Sigmoid colon (tissue), 7 donors: ENCODE measurements around the gene FZD2. TPM values are rescaled to one million over a fixed set of nuclear protein-coding genes. Genes with fewer than 3 reads are reported as not detected.

Source experiments
- DNase-seq: peaks from one replicate; pipeline ENCODE4 v3.0.0-alpha.2; 2019
- H3K27ac ChIP-seq, 4 donors: fragments of 200-600 bp; sonication (generic); one replicate each; pipeline ENCODE4 v1.5.1; 2016 to 2019; ENCODE audit warnings: mild to moderate bottlenecking in 1 of 4
- H3K27me3 ChIP-seq, 3 donors: fragments of 200-600 bp; sonication (generic); one replicate each; pipeline ENCODE4 v1.5.1; 2019; ENCODE audit warnings: mild to moderate bottlenecking in 1 of 3
- H3K36me3 ChIP-seq, 4 donors: fragments of 200-600 bp; sonication (generic); one replicate each; pipeline ENCODE4 v1.5.1; 2016 to 2019
- H3K4me1 ChIP-seq, 4 donors: fragments of 200-600 bp; sonication (generic); one replicate each; pipeline ENCODE4 v1.5.1; 2017 to 2019
- H3K4me3 ChIP-seq, 4 donors: fragments of 200-600 bp; sonication (generic); one replicate each; pipeline ENCODE4 v1.5.1; 2017 to 2019; ENCODE audit warnings: mild to moderate bottlenecking in 2 of 4, moderate library complexity in 1 of 4
- H3K9me3 ChIP-seq, 4 donors: fragments of 200-600 bp in 3 of 4; sonication (generic) in 3 of 4; one replicate each; pipeline versions ENCODE4 v1.5.1 to v1.6.1; 2013 to 2019
- EP300 ChIP-seq, 4 donors: sonication (generic); formaldehyde crosslinking; IDR thresholded peaks; one replicate each; pipeline ENCODE4 v1.6.1; 2017; ENCODE audit warnings: antibody characterized with exemption in 4 of 4
- POLR2A ChIP-seq, 2 donors: fragments of 450-650 bp; IDR thresholded peaks; one replicate each; pipeline ENCODE4 v1.6.1; 2016; ENCODE audit warnings: antibody characterized with exemption in 2 of 2, mild to moderate bottlenecking in 2 of 2, moderate library complexity in 2 of 2
- POLR2AphosphoS5 ChIP-seq, 4 donors: sonication (generic); formaldehyde crosslinking; IDR thresholded peaks; one replicate each; pipeline ENCODE4 v1.6.1; 2017; ENCODE audit warnings: antibody characterized with exemption in 4 of 4
- WGBS, 2 donors: extraction: QIAGEN DNeasy Blood & Tissue Kit; methylation state at CpG; one replicate each; pipeline ENCODE4 v1.1.7; 2013; 5-methylcytosine and 5-hydroxymethylcytosine counted together
- intact Hi-C: fragments of 100-400 bp; cut with DNase I; formaldehyde crosslinking; loops from one replicate; pipeline ENCODE4 v1.15.1; 2023
- polyA plus RNA-seq, 3 donors: library from polyadenylated mRNA; stranded (reverse); fragments of 200-250 nt; gene quantifications; one replicate each; pipeline ENCODE4 v1.2.3, GENCODE V29; 2013
- total RNA-seq, 4 donors: library from RNA; depleted of rRNA; stranded (reverse); fragments of >200 nt; gene quantifications; one replicate each; pipeline ENCODE4 v1.1.0, GENCODE V29; 2016
- TF ChIP-seq, protein P1 (sequence below), 4 experiments: fragments of 450-650 bp in 3 of 4; fragments of 200-600 bp in 1 of 4; IDR thresholded peaks; one replicate each; pipeline ENCODE4 v1.5.1; 2016 to 2019; ENCODE audit warnings: antibody characterized with exemption in 4 of 4, mild to moderate bottlenecking in 3 of 4, moderate library complexity in 2 of 4
- donor health status: healthy with polysubstance abuse.
- donor health status: Bipolar disorder and iron deficiency.
- donor health status: healthy.

Gene FZD2
- total and polyA plus RNA-seq, 7 donors: 0.60 to 2.8 (median 2.1) TPM

DNA sequence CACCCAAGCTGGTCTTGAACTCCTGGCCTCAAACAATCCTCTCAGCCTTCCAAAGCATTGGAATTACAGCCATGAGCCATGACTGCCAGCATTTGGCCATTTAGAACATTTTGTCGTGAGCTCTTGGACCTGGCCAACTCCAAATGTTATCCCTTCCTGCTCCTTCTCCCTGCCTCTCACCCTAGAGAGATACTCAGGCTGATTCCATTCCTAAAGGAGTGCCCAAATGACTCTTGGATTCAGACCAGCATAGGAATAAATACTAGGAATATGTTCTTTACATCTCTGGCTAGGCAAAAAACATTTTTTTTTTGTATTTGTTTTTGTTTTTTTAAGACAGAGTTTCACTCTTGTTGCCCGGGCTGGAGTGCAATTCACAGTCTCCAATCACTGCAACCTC is 15.5 kb downstream of the FZD2 start:
- Histone ChIP-seq H3K4me3 (no peak overlapping the region), H3K27me3 (no peaks in the 10 kb centered on the region), H3K36me3 (no peaks in the 10 kb centered on the region), H3K4me1 (no peaks in the 10 kb centered on the region), H3K9me3 (no peaks in the 10 kb centered on the region), H3K27ac (no peak overlapping the region)
- TF ChIP-seq POLR2A (IDR thresholded peaks at IDR 0.05) (no peak), POLR2AphosphoS5 (IDR thresholded peaks at IDR 0.05) (no peak)
- DNase-seq: no peak
- 67 to 79% methylated on average over 2 of the region's 2 CpGs for WGBS, 2 donors
- intact Hi-C loops: no loop called here

DNA sequence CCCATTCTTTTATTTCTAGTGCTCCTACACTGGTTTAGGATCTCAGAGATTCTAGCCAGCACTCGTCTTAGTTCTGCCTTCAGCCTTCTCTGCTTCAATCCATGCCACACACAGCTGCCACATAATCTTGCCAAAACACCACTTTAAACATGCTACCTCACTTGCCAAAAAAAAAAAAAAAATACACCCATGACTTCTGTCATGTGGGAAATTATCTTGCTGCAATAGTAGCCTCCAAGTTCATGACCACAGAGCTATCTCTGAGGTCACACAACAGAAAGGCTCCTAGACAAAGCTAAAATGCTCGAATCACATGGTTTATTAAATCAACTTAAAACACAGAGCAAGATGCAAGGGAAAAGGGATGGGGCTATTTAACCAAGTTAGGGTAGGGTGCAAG is 18.1 kb downstream of the FZD2 start:
- no peak for TF ChIP-seq POLR2AphosphoS5 (IDR thresholded peaks at IDR 0.05)
- no peak for TF ChIP-seq POLR2A (IDR thresholded peaks at IDR 0.05)
- TF ChIP-seq, protein P1, sequence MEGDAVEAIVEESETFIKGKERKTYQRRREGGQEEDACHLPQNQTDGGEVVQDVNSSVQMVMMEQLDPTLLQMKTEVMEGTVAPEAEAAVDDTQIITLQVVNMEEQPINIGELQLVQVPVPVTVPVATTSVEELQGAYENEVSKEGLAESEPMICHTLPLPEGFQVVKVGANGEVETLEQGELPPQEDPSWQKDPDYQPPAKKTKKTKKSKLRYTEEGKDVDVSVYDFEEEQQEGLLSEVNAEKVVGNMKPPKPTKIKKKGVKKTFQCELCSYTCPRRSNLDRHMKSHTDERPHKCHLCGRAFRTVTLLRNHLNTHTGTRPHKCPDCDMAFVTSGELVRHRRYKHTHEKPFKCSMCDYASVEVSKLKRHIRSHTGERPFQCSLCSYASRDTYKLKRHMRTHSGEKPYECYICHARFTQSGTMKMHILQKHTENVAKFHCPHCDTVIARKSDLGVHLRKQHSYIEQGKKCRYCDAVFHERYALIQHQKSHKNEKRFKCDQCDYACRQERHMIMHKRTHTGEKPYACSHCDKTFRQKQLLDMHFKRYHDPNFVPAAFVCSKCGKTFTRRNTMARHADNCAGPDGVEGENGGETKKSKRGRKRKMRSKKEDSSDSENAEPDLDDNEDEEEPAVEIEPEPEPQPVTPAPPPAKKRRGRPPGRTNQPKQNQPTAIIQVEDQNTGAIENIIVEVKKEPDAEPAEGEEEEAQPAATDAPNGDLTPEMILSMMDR (IDR thresholded peaks at IDR 0.05): no peak
- no peak for TF ChIP-seq EP300 (IDR thresholded peaks at IDR 0.05)
- WGBS, 2 donors: 48 to 66% methylated on average over 2 of the region's 2 CpGs
- no peaks in the 10 kb centered on the region for H3K4me1 ChIP-seq
- no peaks in the 10 kb centered on the region for H3K36me3 ChIP-seq
- no peak for DNase-seq
- no peak overlapping the region for H3K27ac ChIP-seq
- no peak overlapping the region for H3K4me3 ChIP-seq
- intact Hi-C loops: no loop called here
- H3K27me3 ChIP-seq: peaks cover 0 to 6% (median 0%) of the 10 kb centered on the region in 3 donors
- H3K9me3 ChIP-seq: no peaks in the 10 kb centered on the region

DNA sequence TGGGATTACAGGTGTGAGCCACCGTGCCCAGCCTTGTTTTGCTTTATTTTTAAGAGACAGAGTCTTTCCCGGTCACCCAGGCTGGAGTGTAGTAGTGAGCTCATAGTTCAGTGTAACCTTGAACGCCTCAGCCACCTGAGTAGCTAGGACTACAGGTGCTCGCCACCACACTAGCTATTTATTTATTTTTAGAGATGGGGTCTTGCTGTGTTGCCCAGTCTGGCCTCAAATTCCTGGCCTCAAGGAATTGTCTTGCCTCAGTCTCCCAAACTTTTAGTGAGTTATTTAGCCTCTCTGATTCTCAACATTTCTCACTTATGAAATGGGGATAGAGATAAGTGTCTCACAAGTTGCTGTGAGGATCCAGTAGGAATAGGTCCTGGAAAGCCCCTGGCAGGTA is 21.7 kb downstream of the FZD2 start:
- H3K9me3 ChIP-seq: no peaks in the 10 kb centered on the region
- TF ChIP-seq POLR2A (IDR thresholded peaks at IDR 0.05): no peak
- TF ChIP-seq POLR2AphosphoS5 (IDR thresholded peaks at IDR 0.05): no peak
- TF ChIP-seq, protein P1 (IDR thresholded peaks at IDR 0.05): no peak
- no peak for TF ChIP-seq EP300 (IDR thresholded peaks at IDR 0.05)
- H3K4me1 ChIP-seq: peaks cover 0 to under 1% (median 0%) of the 10 kb centered on the region in 4 donors
- 59 to 65% methylated on average over 4 of the region's 4 CpGs for WGBS, 2 donors
- peaks cover 0 to 6% (median 0%) of the 10 kb centered on the region in 3 donors for H3K27me3 ChIP-seq
- DNase-seq: no peak
- no peak overlapping the region for H3K27ac ChIP-seq
- H3K4me3 ChIP-seq: no peak overlapping the region
- intact Hi-C loops: no loop called here
- H3K36me3 ChIP-seq: no peaks in the 10 kb centered on the region

DNA sequence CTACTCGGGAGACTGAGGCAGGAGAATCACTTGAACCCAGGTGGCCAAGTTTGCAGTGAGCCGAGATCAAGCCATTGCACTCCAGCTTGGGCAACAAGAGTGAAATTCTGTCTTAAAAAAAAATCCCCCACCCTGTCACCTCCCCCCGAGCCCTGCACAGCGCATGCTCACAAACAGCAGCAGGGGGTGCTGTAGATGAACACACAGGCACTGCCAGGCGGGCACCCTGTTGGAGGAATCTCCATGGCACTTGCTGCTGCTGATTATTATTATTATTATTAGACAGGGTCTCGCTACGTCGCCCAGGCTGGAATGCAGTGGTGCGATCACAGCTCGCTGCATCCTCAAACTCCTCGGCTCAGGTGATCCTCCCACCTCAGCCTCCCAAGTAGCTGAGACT is 24.6 kb downstream of the FZD2 start:
- peaks cover 0 to 7% (median 2%) of the 10 kb centered on the region in 4 donors for H3K4me1 ChIP-seq
- no peaks in the 10 kb centered on the region for H3K36me3 ChIP-seq
- no peak overlapping the region for H3K4me3 ChIP-seq
- intact Hi-C loops: no loop called here
- TF ChIP-seq POLR2AphosphoS5 (IDR thresholded peaks at IDR 0.05) (no peak), EP300 (IDR thresholded peaks at IDR 0.05) (no peak), POLR2A (IDR thresholded peaks at IDR 0.05) (no peak)
- TF ChIP-seq, protein P1 (IDR thresholded peaks at IDR 0.05): no peak
- no peak for DNase-seq
- no peak overlapping the region for H3K27ac ChIP-seq
- 79 to 87% methylated on average over 11 of the region's 11 CpGs for WGBS, 2 donors
- H3K9me3 ChIP-seq: no peaks in the 10 kb centered on the region
- H3K27me3 ChIP-seq: peaks cover 0 to 6% (median 0%) of the 10 kb centered on the region in 3 donors

DNA sequence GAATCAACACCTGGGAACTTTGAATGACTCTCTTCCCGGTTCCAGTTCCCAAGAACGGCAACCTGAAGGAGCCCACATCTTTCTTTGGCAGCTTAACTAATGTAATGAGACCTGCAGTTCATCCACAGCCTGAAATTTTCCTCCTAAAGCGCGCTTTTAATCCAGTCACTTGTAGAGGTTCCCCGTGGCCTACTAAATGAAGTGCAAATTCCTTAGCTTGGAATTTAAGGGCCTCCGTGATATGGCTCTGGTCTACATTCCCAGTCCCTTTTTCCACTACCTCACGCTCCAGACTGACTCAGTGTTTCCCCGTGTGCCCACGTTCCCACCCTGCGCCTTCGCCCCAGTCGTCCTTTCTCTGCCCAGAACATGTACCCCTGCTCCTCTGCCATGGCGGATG is 27.2 kb downstream of the FZD2 start:
- H3K27ac ChIP-seq: peak overlapping the region in 1 of 4 donors; percentile 49
- TF ChIP-seq EP300 (IDR thresholded peaks at IDR 0.05): no peak
- 81 to 84% methylated on average over 13 of the region's 13 CpGs for WGBS, 2 donors
- intact Hi-C loops: no loop called here
- H3K27me3 ChIP-seq: peaks cover 0 to 5% (median 0%) of the 10 kb centered on the region in 3 donors
- no peak overlapping the region for H3K4me3 ChIP-seq
- no peaks in the 10 kb centered on the region for H3K9me3 ChIP-seq
- no peak for DNase-seq
- no peaks in the 10 kb centered on the region for H3K36me3 ChIP-seq
- peaks cover 0 to 19% (median 7%) of the 10 kb centered on the region in 4 donors for H3K4me1 ChIP-seq

DNA sequence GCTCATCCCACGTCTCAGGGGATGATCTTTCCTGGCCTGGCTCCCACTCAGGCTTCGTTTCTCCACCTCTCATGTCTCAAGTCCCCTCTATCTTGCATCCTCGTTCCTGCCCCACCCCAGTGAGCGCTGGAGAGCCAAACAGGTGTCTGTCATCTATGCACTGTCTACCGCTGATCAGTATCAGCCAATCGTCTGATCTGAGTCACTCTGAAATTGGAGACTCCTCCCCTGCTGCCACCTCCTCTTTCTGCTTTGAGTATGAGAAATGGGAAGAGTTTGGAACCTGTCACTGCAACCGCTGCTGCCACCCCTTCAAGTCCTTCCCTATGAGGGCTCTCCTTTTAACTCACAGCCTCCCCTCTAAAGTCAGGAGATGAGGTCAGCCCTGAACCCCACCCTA is 28.0 kb downstream of the FZD2 start:
- DNase-seq: no peak
- Histone ChIP-seq H3K9me3 (no peaks in the 10 kb centered on the region), H3K27me3 (no peaks in the 10 kb centered on the region), H3K4me1 (peaks cover 0 to 19% (median 7%) of the 10 kb centered on the region in 4 donors), H3K36me3 (no peaks in the 10 kb centered on the region), H3K27ac (no peak overlapping the region), H3K4me3 (no peak overlapping the region)
- intact Hi-C loops: no loop called here
- TF ChIP-seq, protein P1 (IDR thresholded peaks at IDR 0.05): no peak
- TF ChIP-seq POLR2A (IDR thresholded peaks at IDR 0.05) (no peak), EP300 (IDR thresholded peaks at IDR 0.05) (no peak), POLR2AphosphoS5 (IDR thresholded peaks at IDR 0.05) (no peak)
- 67 to 76% methylated on average over 7 of the region's 7 CpGs for WGBS, 2 donors
